GM10266 (cell line): ENCODE data around the gene MALRD1.

Experiments used
- DNase-seq: peaks from one replicate; pipeline ENCODE4 v3.0.0; 2012; ENCODE audit errors: extremely low spot score
- TF ChIP-seq, protein P1 (sequence below): IDR thresholded peaks from 2 replicates; pipeline ENCODE4 v1.5.1; 2012; ENCODE audit warnings: mild to moderate bottlenecking, low read depth; ENCODE audit not compliant: control insufficient read depth, insufficient read depth; ENCODE audit errors: missing control alignments

The MALRD1 gene

DNA sequence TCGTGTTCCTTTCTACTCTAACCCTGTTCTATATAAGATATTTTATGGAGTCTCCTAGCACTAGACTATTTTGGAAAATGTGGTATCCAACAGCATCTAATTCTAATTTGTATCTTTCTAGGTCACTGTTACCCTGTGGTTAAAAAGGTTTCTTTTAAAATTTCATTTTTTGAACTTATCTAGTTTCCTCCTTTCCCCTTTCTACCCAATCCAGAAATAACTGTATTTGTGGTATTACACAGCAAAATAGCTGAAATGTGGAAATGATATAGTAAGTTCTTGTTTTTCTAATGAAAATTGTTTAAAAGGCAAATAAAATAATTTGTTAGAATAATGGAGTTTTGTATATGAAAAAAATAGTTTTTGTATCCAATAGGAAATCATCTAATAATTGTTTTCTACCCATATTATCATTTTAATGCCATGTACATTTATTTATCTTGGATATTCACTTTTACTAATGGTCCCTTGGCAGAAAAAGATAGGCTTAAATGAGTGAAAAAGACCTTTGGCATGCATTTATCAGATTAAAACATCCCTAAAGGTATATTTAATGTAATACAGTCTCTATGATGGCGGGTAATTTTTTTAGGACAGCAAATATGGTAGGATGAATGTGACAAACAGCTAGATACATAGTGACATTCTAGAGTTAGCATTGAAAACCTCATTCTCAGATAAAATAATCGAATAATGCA, 592.1 kb downstream of the MALRD1 start:
- TF ChIP-seq, protein P1, sequence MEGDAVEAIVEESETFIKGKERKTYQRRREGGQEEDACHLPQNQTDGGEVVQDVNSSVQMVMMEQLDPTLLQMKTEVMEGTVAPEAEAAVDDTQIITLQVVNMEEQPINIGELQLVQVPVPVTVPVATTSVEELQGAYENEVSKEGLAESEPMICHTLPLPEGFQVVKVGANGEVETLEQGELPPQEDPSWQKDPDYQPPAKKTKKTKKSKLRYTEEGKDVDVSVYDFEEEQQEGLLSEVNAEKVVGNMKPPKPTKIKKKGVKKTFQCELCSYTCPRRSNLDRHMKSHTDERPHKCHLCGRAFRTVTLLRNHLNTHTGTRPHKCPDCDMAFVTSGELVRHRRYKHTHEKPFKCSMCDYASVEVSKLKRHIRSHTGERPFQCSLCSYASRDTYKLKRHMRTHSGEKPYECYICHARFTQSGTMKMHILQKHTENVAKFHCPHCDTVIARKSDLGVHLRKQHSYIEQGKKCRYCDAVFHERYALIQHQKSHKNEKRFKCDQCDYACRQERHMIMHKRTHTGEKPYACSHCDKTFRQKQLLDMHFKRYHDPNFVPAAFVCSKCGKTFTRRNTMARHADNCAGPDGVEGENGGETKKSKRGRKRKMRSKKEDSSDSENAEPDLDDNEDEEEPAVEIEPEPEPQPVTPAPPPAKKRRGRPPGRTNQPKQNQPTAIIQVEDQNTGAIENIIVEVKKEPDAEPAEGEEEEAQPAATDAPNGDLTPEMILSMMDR, result no peak
- DNase-seq, result no peak

DNA sequence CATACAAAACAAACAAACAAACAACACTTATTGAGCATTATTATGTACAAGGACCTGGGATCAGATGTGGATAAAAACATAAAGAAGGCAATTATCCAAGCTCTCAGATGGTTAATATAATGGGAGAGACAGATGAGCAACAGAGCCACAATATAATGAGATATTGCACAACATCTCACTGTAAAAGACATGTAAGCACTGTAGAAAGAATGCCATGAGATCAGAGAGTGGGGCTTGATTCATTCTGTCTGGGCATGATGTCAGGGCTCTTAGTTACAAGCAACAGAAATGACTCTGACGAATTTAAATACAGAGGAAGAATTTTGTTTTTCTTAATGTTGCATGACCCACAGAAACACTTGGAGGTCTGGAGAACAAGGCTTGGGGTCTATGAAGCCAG, 602.9 kb downstream of the MALRD1 start:
- no peak for DNase-seq

DNA sequence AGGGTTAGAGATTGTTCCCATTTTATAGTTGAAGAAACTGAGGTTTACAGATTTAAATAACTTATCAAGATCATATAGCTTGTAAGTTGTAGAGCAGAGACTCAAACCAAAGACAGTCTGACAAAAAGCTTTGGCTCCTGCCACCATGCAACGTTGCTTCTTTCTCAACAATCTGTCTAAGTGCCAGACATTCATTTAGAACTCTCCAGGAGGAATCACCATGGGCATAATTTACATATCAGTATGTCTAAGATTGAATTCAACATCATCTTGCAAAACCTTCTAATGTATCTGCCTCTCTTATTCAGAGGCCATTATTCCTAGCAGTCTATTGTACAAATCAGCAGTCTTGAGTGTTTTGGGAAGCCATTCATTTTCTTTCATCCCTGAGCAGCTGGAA, 604.1 kb downstream of the MALRD1 start:
- no peak for DNase-seq
- TF ChIP-seq, protein P1, result no peak

More for the DNA sequence above, 602.9 kb downstream of the MALRD1 start:
- TF ChIP-seq, protein P1, result no peak

DNA sequence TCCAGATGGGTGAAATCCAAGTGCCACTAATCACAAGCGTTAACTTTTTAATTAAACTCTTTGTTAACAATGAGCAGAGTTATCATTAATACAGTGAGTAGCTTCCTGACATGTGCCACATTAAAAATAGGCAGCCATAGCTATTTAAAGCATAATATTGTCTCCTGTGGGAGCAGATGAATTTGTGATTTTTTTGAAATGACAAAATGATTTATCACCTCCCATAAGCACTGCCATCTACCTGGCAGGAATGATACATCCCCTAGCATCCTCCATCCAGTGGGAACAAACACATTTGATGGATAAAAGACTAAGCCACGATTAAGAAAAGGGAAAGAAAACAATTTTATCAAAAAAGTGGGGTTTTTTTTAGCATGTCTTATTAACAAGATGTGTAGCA, 605.3 kb downstream of the MALRD1 start:
- no peak for DNase-seq
- TF ChIP-seq, protein P1, result no peak

DNA sequence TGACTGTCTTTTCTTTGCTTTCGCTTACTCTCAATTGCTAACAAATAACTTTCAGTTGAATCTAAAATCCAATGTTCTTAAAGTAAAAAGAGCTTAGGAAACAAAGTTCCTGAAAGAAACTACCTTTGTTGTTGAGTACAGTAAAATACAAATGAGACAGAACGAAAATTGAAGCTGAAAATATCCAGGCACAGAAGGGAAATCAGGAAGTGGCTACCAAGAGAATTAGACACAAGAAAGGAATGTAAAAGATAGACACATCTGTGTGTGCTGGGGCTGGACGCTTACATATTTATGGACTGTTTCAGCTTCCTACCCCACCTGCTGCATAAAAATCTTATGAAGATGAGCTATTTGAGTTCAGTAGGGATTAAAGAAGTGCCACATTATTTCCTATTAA, 606.0 kb downstream of the MALRD1 start:
- no peak for DNase-seq
- TF ChIP-seq, protein P1, result no peak

DNA sequence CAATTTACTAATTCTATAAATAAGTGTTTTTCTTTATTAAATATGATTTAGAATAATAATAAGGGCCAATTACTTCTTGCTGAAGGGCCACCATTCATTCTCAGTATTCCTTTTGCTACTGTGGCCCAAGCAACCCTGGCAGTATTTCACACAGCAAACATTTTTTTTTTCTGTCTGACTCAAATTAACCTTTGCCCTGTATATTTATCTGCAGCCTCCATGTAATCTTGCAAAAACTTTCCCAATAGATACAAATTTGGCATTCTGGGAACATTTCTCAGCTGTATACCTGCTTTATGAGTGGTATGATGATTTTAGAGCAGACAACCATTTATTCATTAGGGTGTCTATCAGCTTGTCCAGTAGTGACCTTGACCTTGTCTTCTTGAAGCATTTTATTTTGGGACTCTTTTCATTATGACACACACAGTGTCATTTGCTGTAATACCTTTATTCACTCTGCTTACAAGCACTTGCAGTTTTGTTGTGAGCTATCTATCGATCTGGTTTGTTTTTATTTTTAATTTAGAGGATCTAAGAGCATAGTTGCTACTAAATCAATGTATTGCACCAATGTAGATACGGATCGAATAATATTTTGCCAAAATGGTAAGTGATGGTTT, 607.9 kb downstream of the MALRD1 start:
- no peak for DNase-seq
- TF ChIP-seq, protein P1, result no peak

DNA sequence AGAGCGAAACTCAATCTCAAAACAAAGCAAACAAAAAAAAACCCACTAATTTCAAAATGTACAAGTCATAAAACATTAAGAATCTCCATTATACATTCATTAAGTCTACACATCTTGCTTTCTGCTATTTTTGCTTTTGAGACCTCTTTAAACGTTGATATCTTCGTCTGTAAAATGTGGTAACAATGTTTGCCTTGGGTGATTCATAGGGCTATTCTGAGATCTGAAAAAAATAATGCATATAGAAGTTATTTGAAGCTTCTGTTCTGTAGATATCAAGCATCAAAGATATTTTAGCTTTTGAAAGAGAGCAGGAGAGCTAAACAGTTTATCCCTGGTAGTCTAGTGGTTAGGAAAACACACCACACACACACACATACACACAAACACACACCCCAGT, 609.5 kb downstream of the MALRD1 start:
- TF ChIP-seq, protein P1, result no peak
- DNase-seq, result no peak
